HG03060 (cell line): ENCODE results near the gene LMNTD2.

Experiments
- ATAC-seq: cut with Tn5 transposase; IDR thresholded peaks from one replicate; pipeline ENCODE4 v1.9.1; 2021; ENCODE audit warnings: low read depth, moderate number of reproducible peaks; ENCODE audit not compliant: unreplicated experiment

LMNTD2 gene

GRCh38 chr11:555227-555779 lies 5.2 kb downstream of the LMNTD2 start:
- ATAC-seq = no peak

DNA sequence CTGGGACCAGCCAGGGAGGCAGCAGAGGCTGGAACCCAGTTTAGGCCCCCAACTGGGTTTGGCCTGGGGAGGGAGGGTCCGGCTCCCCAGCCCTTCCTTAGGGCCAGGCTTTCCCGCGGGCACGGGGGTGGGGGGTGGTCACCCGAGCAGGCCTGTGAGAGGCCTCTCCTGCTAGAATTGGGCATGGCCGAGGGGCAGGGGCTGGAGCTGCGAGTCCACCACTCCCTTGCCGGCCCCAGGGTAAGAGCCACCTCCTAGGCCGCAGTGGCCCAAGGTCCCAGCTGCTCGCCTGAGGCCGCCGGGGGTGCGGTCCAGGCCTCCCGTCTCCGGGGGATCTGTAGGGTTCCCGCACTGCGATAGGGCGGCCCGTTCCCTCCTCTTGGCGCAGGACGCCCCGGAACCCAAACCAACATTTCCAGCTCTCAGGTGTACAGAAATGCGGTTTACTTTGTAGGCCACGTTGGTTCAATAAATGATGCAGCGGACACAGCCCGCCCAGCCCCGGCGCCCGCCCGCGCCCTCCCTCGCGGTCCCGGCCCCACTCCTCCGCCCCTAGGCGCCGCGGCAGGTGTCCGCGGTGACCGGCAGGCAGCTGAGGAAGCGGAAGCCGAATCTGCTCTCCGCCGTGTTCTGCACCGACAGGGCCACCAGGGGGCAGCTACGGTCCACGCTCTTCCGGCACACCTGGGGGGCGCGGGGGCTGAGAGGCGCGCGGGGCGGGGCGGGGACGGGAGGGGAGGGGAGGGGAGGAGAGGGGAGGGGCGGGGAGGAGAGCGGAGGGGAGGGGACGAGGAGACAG lies 5.9 kb downstream of the LMNTD2 start:
- ATAC-seq = no peak

GRCh38 chr11:553988-554340 lies 6.6 kb downstream of the LMNTD2 start:
- ATAC-seq = no peak

- no peak for ATAC-seq
These were observed 7.2 kb downstream of the LMNTD2 start for GRCh38 chr11:553083-553987.

DNA sequence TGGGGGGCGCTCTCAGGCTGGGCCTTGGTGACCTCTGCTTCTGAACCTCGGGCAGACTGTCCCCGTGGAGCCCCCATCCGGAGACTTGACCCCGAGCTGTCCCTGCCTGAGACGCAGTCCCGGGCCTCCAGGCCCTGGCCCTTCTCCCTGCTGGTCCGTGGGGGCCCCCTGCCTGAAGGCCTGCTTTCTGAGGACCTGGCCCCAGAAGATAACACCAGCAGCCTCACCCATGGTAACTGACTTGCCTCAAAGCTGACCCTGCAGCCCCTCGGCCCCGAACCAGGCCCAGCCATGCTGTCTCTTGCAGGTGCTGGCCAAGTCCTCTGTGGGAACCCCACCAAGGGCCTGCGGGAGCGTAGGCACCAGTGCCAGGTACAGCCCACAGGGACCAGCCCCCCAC lies 8.9 kb downstream of the LMNTD2 start:
- no peak for ATAC-seq

- no peak for ATAC-seq
These were observed 9.4 kb downstream of the LMNTD2 start for GRCh38 chr11:551131-551530.

GRCh38 chr11:550746-551085 lies 9.8 kb downstream of the LMNTD2 start:
- no peak for ATAC-seq

GRCh38 chr11:550021-550745 lies 10.4 kb downstream of the LMNTD2 start:
- no peak for ATAC-seq

- no peak for ATAC-seq
These were observed 11.6 kb downstream of the LMNTD2 start for GRCh38 chr11:548700-549603.

- ATAC-seq = no peak
These were observed 15.4 kb downstream of the LMNTD2 start for GRCh38 chr11:545171-545570.

- ATAC-seq = no peak
These were observed 15.7 kb downstream of the LMNTD2 start for GRCh38 chr11:544817-545166.

- no peak for ATAC-seq
These were observed 19.1 kb downstream of the LMNTD2 start for GRCh38 chr11:541433-541885.

DNA sequence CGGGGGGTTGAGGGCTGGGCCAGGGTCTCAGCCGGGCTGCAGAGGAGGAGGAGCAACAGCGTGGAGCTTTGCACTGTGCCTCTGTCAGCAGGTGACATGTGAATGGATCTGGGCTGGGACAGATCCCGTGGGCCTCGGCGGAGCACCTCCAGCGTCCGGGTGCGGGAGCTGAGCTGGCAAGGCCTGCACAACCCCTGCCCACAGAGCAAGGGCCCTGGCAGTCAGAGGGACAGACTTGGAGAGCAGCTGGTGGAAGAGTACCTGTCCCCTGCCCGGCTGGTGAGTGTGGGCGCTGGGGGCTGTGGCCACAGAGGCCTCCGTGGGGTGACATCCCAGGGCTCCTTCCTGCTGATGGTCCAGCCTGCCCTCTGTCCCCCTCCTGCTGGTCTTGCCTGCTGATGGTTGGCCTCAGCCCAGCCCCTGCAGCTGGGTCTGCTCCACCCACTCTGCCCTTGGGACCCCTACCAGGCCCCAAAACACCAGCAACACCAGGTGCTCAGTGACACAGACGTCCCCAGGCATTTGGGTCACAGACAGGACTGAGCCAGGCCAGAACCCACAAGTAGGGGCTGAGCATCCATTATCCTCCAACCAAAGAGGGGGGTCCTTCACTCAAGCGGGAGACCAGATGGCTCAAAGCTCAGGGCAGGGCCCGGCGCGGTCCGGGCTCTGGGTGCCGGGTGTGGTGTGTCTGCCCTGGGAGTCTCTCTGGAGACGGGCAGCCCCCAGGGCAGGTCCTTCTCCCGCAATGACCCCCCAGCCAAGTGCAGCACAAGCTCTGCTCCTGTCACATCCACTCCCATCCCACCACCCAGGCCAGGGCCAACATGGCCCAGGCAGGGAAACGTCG lies 19.7 kb downstream of the LMNTD2 start:
- no peak for ATAC-seq

- ATAC-seq = no peak
These were observed 20.5 kb downstream of the LMNTD2 start for GRCh38 chr11:539971-540481.

DNA sequence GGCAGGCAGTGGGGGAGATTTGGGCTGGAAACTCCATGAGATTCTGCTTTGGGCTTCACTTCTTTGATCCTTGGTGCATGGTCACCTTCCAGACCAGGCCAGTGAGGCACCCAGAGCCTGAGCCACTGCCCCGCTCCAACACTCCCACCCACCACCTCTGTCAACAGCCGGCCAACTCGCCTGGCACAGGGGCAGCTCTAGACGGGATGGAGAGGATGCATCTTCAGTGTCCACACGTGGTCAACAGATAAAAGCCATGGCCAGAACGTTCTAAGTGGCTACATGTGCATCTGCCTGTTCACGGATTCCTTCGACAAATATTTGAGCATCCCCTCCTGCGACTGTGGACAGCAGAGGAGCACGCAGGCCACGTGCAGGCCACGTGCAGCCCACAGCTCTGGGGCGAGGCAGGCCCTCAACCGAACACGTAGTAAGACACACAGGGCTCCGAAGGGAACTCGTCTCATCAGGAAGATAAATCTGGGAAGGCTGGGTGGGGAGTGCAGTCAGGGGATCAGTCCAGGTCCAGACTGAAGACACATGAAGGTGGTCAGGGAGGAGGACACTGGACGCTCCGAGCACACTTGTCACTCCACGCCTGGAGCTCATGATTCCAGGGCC lies 22.0 kb downstream of the LMNTD2 start:
- no peak for ATAC-seq

GRCh38 chr11:537622-538430 lies 22.7 kb downstream of the LMNTD2 start:
- ATAC-seq = no peak

GRCh38 chr11:536841-537621 lies 23.5 kb downstream of the LMNTD2 start, which contains the start of gene LRRC56:
Gene LRRC56 (plus strand): TSS chr11:537527. CDS start chr11:540685, 3,158 bp downstream.
- ATAC-seq = peak; percentile 65
